Lower lobe of right lung (tissue), 2 donors: ENCODE data around the gene TACC3. TPM values are rescaled to one million over a fixed set of nuclear protein-coding genes. Genes with fewer than 3 reads are reported as not detected.

Experiments
- ATAC-seq, 2 donors: fragments of 200-7000 bp; cut with Tn5 transposase; one replicate each; pipeline ENCODE4 v1.9.1; 2020 to 2022; ENCODE audit warnings: mild to moderate bottlenecking in 2 of 2, moderate library complexity in 2 of 2
- DNase-seq: peaks from one replicate; pipeline ENCODE4 v3.0.0-alpha.2; 2020
- H3K27ac ChIP-seq: fragments of 200-600 bp; one replicate; pipeline ENCODE4 v1.8.0; 2022
- H3K27me3 ChIP-seq: fragments of 200-600 bp; one replicate; pipeline ENCODE4 v1.8.0; 2022; ENCODE audit warnings: low read depth
- H3K36me3 ChIP-seq: fragments of 200-600 bp; one replicate; pipeline ENCODE4 v1.8.0; 2022; ENCODE audit warnings: mild to moderate bottlenecking
- H3K4me1 ChIP-seq: fragments of 200-600 bp; one replicate; pipeline ENCODE4 v1.8.0; 2022
- H3K4me3 ChIP-seq: fragments of 200-600 bp; one replicate; pipeline ENCODE4 v1.8.0; 2022; ENCODE audit warnings: mild to moderate bottlenecking
- H3K9me3 ChIP-seq: fragments of 200-600 bp; one replicate; pipeline ENCODE4 v1.8.0; 2022
- intact Hi-C: fragments of 100-400 bp; cut with DNase I; formaldehyde crosslinking; loops from one replicate; pipeline ENCODE4 v1.11.0; 2022
- total RNA-seq: library from RNA; stranded (reverse); fragmentation: NEBNext Ultra II Directional; extraction: Animal tissue kit (Norgen Biotek cat#: 25700); gene quantifications from one replicate; pipeline ENCODE4 v1.2.1, GENCODE V29; 2021
- TF ChIP-seq, protein P1 (sequence below): fragments of 200-600 bp; IDR thresholded peaks from one replicate; pipeline ENCODE4 v1.8.0; 2022; ENCODE audit warnings: antibody characterized with exemption, mild to moderate bottlenecking
- donor health status: DM: no; HTN: yes; CAD: no; lungs with severe emphysema.

Gene TACC3
- total RNA-seq, 1 donor from 2014 or later = 19.3 TPM

DNA sequence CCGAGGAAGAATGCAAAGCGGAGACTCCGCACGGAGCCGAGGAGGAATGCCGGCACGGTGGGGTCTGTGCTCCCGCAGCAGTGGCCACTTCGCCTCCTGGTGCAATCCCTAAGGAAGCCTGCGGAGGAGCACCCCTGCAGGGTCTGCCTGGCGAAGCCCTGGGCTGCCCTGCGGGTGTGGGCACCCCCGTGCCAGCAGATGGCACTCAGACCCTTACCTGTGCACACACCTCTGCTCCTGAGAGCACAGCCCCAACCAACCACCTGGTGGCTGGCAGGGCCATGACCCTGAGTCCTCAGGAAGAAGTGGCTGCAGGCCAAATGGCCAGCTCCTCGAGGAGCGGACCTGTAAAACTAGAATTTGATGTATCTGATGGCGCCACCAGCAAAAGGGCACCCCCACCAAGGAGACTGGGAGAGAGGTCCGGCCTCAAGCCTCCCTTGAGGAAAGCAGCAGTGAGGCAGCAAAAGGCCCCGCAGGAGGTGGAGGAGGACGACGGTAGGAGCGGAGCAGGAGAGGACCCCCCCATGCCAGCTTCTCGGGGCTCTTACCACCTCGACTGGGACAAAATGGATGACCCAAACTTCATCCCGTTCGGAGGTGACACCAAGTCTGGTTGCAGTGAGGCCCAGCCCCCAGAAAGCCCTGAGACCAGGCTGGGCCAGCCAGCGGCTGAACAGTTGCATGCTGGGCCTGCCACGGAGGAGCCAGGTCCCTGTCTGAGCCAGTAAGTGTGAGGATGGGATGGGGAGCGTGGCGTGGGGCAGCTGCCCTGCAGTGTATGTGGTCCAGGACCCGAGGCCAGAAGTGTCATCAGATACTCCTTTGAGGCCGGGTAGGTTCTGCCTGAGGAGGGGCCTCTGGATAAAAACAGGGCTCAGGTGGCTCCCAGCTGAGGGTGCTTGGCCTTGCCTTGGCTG lies 7.0 kb downstream of the TACC3 start:
- Histone ChIP-seq H3K27me3 (no peaks in the 10 kb centered on the region), H3K36me3 (peaks cover 7% of the 10 kb centered on the region), H3K27ac (peak overlapping the region; percentile 78), H3K4me3 (peak overlapping the region; percentile 44), H3K9me3 (no peaks in the 10 kb centered on the region), H3K4me1 (peaks cover 47% of the 10 kb centered on the region)
- ATAC-seq (peak in 1 of 2 donors; percentile 13), DNase-seq (peak; percentile 47)
- intact Hi-C loops = loop anchor here (5.0 kb wide), 1 partner anchor 36 kb away; no protein-coding TSS in a partner anchor
- TF ChIP-seq, protein P1, sequence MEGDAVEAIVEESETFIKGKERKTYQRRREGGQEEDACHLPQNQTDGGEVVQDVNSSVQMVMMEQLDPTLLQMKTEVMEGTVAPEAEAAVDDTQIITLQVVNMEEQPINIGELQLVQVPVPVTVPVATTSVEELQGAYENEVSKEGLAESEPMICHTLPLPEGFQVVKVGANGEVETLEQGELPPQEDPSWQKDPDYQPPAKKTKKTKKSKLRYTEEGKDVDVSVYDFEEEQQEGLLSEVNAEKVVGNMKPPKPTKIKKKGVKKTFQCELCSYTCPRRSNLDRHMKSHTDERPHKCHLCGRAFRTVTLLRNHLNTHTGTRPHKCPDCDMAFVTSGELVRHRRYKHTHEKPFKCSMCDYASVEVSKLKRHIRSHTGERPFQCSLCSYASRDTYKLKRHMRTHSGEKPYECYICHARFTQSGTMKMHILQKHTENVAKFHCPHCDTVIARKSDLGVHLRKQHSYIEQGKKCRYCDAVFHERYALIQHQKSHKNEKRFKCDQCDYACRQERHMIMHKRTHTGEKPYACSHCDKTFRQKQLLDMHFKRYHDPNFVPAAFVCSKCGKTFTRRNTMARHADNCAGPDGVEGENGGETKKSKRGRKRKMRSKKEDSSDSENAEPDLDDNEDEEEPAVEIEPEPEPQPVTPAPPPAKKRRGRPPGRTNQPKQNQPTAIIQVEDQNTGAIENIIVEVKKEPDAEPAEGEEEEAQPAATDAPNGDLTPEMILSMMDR = no peak

DNA sequence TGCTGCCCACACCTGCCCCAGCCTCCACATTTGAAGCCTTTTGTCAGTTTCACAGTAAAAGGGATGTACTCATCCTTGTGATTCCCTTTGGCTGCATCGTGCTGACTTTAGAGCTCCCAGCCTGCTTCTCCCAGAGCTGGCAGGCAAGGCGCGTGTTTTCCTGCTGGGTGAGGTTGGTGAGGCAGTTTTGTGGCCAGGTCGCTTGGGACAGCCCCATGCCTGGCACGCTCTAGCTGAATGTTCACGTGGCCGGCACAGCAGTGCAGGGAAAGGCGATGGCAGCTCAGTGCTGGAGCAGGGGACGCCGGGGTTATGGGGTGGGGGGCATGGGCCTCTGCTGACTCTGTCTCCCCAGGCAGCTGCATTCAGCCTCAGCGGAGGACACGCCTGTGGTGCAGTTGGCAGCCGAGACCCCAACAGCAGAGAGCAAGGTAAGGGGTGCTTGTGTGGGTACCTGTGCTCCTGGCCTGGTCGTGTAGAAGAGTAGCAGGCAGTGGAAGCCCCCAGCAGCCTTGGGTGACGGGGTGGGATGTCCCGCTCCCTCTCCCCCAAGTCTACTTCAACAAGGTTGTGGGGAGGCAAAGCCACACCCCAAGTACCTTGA lies 9.3 kb downstream of the TACC3 start:
- no peak overlapping the region for H3K4me3 ChIP-seq
- TF ChIP-seq, protein P1 = no peak
- no peak for DNase-seq
- intact Hi-C loops = no loop called here
- H3K9me3 ChIP-seq = no peaks in the 10 kb centered on the region
- H3K27ac ChIP-seq = no peak overlapping the region
- no peak for ATAC-seq
- peaks cover 16% of the 10 kb centered on the region for H3K36me3 ChIP-seq
- peaks cover 44% of the 10 kb centered on the region for H3K4me1 ChIP-seq
- H3K27me3 ChIP-seq = no peaks in the 10 kb centered on the region

DNA sequence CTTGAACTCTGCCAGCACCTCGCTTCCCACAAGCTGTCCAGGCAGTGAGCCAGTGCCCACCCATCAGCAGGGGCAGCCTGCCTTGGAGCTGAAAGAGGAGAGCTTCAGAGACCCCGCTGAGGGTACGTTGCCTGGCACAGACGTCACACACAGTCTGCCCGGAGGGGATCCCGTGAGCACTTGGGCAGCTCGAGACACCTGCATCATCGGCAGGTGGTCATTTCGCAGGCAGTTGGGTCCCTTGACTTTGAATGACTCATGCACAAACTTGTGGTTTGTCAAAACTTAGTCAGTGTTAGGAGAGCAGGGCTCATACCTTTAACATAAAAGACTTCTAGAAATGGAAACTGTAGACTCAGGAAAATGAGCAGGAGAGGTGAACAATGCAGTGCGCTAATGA lies 9.9 kb downstream of the TACC3 start:
- H3K9me3 ChIP-seq = no peaks in the 10 kb centered on the region
- ATAC-seq (no peak), DNase-seq (no peak)
- intact Hi-C loops = no loop called here
- H3K4me1 ChIP-seq = peaks cover 38% of the 10 kb centered on the region
- no peak overlapping the region for H3K4me3 ChIP-seq
- TF ChIP-seq, protein P1 = no peak
- H3K36me3 ChIP-seq = peaks cover 19% of the 10 kb centered on the region
- no peak overlapping the region for H3K27ac ChIP-seq
- no peaks in the 10 kb centered on the region for H3K27me3 ChIP-seq

DNA sequence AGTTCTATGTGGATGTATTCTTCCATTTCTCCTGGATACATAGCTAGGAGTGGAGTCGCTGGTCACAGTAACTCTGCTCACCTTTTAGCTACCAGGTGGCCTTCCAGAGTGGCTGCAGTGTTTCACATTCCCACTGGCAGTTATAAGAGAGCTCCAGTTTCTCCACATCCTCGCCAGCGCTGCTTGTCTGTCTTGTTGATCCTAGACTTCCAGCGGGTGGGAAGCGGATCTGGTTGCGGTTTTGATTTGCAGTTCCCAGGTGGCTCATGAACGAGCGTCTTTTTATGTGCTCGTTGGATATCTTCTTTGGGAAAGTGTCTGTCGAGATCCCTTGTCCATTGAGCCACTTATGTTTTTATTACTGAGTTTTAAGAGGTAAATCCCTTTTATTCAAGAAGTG lies 11.6 kb downstream of the TACC3 start:
- DNase-seq (no peak), ATAC-seq (no peak)
- intact Hi-C loops = no loop called here
- TF ChIP-seq, protein P1 = no peak
- Histone ChIP-seq H3K4me1 (peaks cover 21% of the 10 kb centered on the region), H3K4me3 (no peak overlapping the region), H3K36me3 (peaks cover 29% of the 10 kb centered on the region), H3K9me3 (peaks cover under 1% of the 10 kb centered on the region), H3K27ac (no peak overlapping the region), H3K27me3 (no peaks in the 10 kb centered on the region)

DNA sequence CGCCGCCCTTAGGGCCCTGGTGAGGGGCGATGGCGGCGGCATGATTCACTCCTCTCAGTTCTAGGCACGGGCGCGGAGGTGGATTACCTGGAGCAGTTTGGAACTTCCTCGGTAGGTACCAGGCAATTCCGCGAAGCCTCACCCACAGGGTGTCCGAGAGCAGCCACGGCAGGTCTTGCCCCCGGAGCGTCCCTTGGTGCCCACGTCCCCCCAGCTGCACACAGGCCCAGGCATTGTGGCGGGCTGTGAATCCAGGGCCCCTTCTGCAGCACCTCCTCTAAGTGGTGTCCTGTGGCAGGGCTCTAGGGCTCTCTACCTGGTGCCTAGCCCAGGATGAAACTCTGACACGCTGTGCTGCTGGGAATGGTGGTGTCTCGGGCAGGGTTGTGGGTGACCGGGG lies 13.9 kb downstream of the TACC3 start:
- no peak overlapping the region for H3K4me3 ChIP-seq
- H3K27ac ChIP-seq = no peak overlapping the region
- no peaks in the 10 kb centered on the region for H3K27me3 ChIP-seq
- H3K36me3 ChIP-seq = peaks cover 38% of the 10 kb centered on the region
- ATAC-seq = no peak
- intact Hi-C loops = no loop called here
- DNase-seq = no peak
- TF ChIP-seq, protein P1 = no peak
- peaks cover 11% of the 10 kb centered on the region for H3K9me3 ChIP-seq
- no peaks in the 10 kb centered on the region for H3K4me1 ChIP-seq
